Stimulated activated CD8-positive, alpha-beta memory T cell treated with anti-CD3 and anti-CD28 coated beads, Interleukin-7, amount 100 ng/mL, for 4 hours (primary cell): ENCODE results near the gene RD3L.
"Not testable (repeated sequence)": the region's sequence is repeated elsewhere in the genome, so short reads cannot be mapped to it uniquely, and the experiment has no call there.

Experiments used
- DNase-seq, 2 donors: peaks; one replicate each; pipeline ENCODE4 v3.0.0-alpha.2; 2020; ENCODE audit warnings: low read depth in 2 of 2

Gene RD3L

DNA sequence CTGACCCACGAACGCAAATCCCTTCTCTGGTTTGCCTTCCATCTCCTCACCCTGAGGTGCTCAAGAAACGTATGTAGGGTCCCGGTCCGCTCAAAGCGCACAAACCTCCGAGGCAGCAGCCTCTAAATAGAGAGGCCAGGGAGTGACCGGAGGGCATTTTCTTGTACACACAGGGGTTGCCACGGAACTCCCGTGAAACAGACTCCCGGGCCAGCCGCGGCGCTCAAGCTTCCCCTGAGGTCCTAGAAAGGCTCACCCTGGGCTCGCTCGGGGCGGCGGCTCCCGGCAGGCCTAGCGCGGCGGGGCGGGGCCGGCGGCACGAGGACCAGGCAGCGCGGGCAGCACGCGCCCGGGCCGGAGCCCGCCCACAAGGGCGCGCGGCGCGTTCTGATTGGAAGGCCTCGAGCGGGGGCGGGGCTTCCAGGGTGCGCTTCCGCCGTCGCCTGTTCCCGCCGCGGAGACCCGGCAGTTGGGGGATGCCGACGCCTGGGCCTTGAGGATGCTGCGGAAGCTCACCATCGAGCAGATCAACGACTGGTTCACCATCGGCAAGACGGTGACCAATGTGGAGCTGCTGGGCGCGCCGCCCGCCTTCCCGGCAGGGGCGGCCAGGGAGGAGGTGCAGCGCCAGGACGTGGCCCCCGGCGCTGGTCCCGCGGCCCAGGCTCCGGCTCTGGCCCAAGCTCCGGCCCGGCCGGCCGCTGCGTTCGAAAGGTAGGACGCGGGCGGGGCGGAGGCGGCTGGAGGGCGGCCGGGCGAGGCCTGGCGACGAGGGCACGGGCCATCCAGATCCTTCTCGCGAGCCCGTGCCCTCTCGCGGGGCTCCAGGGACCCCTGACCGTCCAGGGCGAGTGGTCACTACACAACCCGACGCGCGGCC, 14.1 kb downstream of the RD3L start, which contains the start of gene TDRD9:
TDRD9 (plus strand) TSS at position 446 of the 880 bp plus-strand sequence; CDS start at position 500, 54 bp downstream.
- DNase-seq = no peak

DNA sequence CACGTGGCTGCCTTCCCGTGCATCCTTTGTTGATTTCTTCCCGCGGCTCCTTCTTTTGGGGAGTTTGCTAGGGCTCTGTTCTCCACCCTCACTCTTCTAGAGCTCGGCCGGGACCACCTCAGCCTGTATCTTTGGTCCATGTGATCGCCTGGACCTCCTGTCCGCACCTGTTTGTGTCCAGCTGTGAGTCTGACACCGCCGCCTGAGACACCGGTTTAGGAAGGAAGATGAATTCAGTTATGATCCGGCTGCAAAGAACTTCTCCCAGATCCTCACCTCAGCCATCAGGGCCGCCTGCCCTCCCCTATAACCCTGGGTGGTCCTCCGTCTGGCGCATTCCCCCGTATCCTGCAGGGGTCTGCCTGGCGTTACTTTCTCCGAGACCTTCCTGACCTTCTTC, 14.8 kb downstream of the RD3L start:
- DNase-seq = no peak

DNA sequence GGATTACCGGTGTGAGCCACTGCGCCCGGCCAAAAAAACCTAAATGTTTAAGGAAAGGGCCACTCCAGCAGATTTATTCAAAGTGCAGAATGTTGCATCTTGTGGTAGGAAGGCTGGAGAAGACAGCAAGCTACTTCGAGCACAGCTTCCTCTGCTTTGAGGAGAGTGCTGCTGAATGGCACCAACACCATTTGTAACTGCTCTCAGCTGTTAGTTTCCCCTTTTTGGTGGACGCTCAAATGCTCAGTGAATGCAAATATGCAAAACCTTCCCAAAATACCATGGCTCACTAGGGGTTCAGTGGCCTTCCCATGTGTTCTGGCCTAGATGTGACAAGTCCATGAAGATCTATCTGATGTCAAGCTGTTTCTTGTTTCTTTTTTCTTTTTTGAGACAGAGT, 17.0 kb downstream of the RD3L start:
- DNase-seq = no peak

DNA sequence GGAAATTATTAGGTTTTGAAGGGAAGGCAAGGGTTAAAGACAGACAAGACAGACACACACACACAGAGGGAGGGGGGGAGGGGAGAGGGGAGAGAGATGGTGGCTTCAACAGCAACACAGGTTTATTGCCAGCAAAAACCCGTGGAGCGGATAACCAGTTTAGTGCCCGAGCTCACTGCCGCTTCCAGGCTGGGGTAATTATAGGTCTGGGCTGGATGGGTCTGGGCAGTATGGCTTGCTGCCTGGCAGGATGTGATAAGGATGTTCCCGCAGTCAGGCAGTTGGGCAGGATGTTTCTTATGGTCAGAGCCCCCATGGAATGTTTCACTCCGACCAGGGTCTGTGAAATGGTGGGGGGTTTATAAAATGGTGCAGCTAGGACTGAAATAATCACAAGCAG, 18.5 kb downstream of the RD3L start:
- no peak for DNase-seq

DNA sequence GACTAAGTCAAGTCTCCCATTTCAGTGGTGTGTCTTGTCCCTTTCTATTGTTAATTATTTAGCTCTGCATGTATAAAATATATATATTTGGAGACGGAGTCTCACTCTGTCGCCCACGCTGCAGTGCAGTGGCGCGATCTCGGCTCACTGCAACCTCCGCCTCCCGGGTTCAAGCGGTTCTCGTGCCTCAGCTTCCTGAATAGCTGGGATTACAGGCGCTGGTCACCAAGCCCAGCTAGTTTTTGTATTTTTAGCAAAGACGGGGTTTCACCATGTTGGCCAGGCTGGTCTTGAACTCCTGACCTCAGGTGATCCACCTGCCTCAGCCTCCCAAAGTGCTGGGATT, 20.5 kb downstream of the RD3L start:
- DNase-seq = not testable (repeated sequence)

DNA sequence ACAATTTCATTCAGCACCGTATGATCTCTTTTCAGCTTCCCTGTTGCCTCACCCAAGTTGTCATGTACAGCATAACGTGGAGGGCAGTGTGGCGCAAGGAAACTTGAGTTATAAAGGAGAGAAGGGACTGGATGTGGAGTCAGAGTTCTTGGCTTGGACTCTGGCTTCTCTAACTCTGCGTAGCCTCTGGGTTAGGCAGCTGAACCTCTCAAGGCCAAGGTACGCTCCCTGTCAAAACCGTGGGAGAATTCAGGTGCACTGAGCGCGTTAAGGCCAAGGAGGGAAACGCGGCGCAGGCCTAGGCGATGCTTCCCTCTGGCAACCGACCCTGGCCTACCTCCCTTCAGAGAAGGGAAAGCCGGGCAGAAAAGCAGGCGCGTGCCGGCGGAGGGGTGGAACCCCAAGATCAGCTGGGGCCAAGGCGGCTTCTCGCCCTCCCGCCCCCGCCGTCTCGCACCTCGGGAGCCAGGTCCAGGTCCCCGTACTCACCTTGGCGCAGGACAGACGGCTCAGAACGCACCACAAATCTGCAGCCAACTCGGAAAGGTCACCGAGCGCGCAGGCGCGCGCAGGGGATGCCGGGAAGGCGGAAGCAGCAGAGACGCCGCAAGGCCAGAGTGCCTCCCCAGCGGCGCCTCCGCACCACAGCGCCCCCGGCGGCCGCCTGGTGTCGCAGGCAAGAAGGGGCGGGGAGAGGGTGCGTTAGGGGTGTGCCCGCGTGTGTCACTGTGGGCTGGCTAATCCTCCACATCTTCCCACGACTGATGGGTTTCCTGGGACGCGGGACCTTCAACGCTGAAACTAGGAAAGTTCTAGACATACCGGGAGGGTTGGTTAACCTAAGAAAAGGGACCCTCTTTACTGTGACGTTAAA, 21.1 kb downstream of the RD3L start:
- DNase-seq = peak; percentile 84 to 93

DNA sequence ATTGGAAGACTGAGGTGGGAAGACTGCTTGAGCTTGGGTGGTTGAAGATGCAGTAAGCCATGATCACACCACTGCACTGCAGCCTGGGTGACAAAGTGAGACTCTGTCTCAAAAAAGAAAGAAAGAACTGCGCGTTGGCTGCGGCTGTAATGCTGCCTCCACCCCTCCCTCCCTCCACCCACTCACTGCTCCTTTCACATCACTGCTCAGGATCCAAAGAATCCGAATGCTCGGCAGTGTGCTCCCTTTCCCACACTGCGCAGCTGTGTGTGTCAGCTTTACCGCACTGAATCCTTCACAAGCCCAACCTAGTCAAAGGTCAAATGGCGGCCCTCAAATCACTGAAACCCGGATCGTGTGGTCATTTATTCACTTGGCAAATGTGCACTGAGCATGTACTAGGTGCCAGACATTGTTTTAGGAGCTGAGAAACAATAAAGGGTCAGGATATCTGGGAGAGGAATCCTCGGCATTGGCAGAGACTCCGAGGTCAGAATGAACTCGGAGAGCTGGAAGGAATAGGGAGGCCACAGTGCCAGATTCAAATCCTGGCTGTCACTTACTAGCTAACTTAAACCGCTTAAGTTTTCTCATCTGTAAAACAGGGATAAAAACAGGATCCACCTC, 25.6 kb downstream of the RD3L start:
- DNase-seq = no peak

DNA sequence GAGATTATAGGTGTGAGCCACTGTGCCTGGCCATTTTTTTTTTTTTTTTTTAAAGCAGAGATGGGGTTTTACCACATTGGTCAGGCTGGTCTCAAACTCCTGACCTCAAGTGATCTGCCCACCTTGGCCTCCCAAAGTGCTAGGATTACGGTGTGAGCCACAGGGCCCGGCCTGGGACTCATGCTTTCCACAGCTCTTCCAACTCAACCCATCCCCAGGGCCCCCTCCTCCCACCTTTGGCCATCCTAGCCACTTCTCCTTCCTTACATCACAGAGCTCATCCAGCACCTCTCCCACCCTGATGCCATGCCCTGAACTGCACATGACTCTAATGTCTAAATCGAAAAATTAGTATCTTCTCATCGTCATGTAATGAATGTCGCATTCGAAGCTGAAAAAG, 26.7 kb downstream of the RD3L start:
- no peak for DNase-seq

DNA sequence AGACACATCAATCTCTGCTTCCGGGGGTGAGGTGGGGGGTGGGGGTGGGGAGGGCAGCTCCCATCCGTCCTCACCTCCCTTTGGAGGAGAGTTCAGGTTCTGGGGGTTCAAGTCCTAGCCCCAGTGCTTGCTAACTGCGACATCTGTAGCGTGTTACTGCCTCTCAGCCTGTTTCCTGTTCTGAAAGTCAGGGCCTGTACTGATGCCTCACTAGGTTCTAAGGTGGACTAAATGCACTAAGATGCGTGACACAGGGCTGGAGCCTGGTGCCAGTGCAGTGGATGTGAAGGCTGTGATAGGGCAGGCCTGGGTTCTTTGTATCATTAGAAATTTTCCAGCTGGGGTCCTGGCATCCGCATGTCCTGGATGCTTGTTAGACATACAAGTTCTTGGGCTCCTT, 31.3 kb downstream of the RD3L start:
- no peak for DNase-seq

DNA sequence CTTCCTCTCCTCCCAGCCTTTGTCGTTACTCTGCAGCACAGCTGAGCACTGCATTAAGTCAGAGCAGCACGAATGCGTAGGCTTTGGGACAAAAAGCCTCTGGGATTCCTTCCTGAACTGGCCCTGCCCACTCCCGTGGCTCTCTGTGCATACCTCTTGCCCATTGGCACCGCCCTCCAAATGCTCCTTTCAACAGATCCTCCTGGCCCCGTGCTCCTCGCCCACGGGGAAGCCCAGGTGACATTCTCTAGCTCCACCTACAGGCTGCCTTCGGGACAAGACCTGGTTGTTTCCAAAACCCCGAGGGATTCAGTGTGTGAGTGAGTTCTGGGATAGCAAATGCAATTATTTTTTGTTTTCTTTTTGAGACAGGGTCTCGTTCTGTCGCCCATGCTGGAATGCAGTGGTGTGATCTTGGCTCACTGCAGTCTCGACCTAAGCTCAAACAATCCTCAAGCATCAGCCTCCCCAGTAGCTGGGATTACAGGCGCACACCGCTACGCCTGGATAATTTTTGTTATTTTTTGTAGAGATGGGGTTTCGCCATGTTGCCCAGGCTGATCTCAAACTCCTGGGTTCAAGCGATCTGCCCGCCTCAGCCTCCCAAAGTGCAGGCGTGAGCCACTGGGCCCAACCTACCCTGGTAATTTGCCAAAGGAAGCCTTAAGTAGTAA, 31.9 kb downstream of the RD3L start:
- DNase-seq = peak; percentile 58 to 60

DNA sequence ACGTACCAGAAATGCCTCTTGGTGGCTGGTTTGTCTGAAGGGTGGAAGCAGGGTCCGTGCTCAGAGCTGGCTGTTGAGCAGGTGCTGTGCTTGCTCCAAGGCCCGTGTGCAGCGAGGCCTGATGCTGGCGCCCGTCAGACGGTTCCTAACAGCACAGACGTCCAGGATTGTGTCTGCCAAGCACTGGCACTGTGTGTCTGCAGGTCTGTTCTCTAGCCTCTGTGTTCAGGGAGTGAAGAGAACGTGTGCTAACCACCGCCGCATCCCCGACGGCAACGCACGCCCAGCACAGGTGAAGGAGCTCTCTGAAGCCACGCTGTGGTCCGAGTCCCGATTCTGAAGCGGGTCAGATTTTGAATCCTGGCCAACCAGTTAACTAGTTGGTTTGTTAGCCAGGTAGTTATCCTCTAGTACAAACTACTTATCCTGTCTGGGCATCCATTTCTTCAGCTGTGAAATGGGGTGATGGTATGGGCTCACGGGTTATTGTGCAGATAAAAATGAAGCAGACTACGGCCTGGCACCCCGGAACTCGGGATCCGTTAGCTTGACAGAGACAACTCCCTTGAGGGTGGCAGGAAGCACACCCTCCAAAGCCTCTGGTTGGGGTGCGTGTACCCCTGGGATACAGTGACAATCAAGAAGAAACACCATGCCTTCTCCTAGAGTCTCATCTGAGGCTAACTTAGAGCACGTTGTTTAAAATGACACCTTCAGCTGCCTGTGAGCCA, 32.6 kb downstream of the RD3L start:
- DNase-seq = no peak

DNA sequence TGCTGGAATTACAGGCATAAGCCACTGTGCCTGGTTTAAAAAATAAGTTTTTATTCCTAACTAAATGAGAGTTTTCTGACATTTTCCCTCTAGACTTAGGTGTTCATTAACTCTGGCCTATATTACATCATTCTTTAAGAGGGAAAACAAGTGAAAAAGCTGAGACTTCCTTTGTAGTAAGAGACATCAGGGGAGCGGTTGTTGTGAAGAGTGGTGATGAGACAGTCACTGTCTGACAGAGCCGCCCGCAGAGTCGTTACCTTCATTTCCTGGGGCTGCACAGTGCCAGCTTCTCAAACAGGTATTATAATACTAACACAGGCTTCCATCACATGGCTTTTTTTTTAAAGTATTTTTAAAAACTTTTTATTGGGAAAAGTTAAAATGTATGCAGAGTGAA, 33.7 kb downstream of the RD3L start:
- DNase-seq = peak in 1 of 2 donors; percentile 30

DNA sequence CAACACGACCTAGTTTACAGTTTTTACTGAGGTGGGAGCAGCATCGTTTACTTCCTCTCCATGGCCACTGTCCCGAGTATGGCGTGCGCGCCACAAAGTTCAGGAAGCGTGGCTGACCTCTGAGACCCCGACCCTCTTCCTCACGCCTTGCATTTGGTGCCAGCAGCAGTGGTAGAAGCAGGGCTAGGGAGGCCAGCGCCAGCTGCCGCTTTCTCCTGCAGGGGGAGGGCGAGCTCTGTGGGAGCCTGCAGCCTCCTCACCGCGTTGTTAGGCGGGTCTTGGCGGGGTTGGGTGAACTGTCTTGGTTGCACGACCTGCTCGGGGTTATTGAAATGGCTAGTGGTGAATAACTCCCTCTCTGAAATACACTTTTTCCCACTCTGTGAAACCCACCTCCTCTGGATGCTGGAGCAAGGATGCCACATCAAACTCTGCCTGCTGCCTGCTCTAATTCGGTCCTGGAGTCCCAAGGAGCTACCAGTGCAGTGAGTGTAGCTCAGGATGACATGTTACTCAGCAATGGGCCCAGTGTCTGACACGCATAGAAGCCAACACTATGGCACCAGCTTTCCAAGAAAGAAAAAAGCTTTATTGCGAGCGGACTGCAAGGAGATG, 36.4 kb downstream of the RD3L start:
- DNase-seq = no peak

DNA sequence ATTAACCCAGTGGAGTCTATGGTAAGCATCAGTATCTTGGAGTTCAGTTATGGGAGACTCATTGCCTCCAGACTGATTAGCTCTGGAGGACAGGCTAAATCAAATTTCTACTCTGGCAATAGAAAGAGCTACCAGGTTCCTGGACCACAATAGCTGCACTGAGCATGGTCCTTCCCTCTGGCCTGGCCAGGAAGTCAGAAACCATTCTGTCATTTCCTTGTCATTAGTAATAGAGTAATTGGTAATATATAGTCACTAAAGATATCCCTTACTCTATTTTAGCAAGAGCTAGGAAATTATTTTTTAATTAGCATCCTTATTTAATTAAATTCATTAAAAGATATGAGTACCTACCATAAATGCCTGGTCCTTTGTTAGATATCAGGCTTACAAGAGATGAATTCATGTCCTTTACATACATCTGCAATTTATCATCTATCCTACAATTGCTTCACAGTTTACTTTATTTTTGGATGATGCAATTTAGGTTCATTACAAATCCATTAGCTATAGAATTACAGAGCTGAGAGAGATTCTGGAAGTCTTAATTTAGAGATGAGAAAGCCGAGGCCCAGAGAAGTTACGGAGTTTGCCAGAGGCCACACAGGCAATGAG, 37.7 kb downstream of the RD3L start:
- no peak for DNase-seq

DNA sequence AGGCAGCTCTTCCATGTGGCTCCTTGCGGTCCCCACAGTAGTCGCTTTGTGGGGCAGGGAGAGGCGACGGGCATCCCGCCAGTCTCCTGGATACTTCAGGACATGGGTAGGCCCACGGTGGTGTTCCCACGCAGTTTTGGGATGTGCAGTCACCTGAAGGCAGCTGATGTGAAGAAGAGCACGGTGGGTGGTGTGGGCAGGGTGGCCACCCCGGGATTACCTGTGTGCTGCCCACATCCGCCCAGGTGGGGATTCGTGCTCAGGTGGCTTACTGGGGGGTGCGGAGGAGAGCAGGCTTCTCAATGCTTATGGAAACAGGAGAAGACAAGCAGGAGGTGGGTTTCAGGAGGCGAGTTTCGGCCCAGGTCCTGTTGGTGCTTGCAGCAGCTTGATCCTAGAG, 42.5 kb downstream of the RD3L start:
- no peak for DNase-seq

DNA sequence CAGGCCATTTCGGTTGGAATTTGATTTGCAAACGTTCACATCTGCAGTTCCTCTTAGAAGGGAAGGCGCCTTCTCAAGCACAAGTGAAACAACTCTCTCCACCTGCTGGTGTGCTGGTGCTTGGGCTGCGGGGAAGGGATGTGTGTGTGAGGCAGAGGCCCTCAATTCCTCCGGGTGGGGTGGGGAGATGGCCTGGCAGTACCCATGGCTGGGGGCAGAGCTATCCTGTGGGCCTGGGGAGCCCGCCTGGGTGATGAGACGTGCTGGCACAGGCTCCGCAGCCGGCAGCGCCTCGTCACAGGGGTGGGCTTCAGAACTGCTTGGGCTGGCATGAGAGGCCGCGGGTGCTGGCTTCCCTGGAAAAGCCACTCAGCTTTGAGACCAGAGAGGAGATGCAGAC, 43.0 kb downstream of the RD3L start:
- DNase-seq = no peak

DNA sequence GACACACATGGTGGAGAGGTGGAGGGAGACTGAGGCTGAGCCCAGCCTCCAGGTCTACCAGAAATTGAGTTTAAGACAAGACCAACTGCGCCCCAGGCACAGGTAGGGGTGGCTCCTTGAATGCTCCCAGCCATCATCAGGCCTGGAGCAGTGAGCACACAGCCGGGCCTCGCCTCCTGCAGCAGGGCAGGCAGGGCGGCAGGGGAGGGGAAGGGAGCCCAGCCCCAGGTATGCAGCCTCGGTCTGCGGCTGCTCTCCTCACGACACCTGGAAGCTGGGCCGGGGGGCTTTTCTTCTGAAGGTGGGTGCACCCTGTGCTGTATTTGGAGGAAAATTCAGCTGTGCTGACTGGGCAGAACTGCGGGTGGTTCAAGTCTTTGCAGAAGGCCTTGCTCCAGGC, 43.6 kb downstream of the RD3L start:
- DNase-seq = no peak

DNA sequence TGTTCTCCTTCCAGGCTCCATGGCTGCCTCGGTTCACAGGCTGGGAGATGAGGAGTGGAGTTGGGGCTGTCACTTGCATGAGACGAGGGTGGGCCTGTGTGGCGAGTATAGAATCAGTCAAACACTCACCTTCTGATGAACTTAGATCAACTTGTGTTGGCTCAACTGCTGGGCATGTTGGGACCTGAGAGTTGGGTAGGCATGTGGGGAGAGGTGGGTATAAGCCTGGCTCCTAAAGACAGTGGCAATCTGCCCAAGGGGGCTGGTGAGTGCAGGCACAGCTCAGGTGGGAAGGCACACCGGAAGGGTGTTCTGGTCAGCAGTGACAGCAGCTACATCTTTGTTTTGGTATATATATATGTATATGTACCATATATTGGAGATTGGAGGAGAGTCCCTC, 44.1 kb downstream of the RD3L start:
- DNase-seq = no peak

DNA sequence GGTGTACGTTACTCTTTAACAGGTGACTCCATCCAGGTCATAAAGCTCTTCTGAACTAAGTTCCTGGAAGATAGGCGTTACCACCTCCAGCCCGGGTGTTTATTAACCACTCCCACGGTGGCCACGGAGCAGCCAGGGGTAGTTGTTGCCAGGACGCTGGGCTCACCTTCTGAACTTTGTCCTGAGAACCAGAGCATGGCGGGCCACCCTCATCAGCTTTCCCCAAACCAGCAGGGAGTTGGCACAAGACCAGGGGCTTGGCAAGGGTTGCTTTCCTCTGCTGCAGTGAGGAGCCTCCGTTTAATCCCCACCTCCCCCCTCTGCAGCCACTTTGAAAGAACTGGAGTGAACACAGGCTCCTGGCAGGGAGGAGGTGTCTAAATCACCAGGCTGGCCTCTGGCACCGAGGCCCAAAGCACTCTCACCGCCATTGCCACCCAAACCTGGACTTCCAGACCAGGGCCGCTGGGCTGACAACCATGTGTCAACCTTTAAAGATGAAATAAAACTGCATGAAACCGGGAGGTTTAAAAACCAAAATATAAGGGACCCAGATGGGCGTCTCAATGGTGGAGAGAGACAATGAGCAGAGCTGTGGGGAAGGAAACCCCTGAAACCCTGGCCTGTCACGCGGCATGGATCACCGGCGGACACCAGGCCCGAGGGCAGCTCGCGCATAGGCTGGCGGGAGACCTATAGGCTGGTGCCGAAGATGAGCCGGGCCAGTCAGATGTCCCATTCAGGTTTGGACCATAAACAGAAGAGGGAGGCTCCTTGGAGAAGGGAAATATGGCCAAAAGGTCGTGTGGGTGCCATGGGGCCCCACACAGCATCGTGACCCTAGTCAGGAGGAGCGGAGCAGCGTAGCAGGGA, 45.0 kb downstream of the RD3L start:
- no peak for DNase-seq
